Activated CD4-positive, alpha-beta T cell treated with anti-CD3 and anti-CD28 coated beads, Interleukin-2, amount 10 ng/mL, durations not matched to agents 24 days and 14 days (primary cell): ENCODE data around the gene ZNF182. TPM values are rescaled to one million over a fixed set of nuclear protein-coding genes. Genes with fewer than 3 reads are reported as not detected.
"Not testable (repeated sequence)": the region's sequence is repeated elsewhere in the genome, so short reads cannot be mapped to it uniquely, and the experiment has no call there.

Experiments
- DNase-seq: peaks from one replicate; pipeline ENCODE4 v3.0.0; 2022
- H3K27ac Mint-ChIP-seq: one replicate; pipeline ENCODE4 v1.8.0; 2022; ENCODE audit warnings: mild to moderate bottlenecking, mixed read lengths
- H3K27me3 Mint-ChIP-seq: one replicate; pipeline ENCODE4 v1.8.0; 2022; ENCODE audit warnings: mixed read lengths
- H3K36me3 Mint-ChIP-seq: one replicate; pipeline ENCODE4 v1.8.0; 2022; ENCODE audit warnings: low read depth, mild to moderate bottlenecking, mixed read lengths
- H3K4me1 Mint-ChIP-seq: one replicate; pipeline ENCODE4 v1.8.0; 2021; ENCODE audit warnings: mixed read lengths
- H3K4me3 Mint-ChIP-seq: one replicate; pipeline ENCODE4 v1.8.0; 2022; ENCODE audit warnings: mild to moderate bottlenecking, moderate library complexity, mixed read lengths
- H3K9me3 Mint-ChIP-seq: one replicate; pipeline ENCODE4 v1.8.0; 2021; ENCODE audit warnings: mixed read lengths
- intact Hi-C: fragments of 100-400 bp; cut with micrococcal nuclease; formaldehyde crosslinking; loops from one replicate; pipeline ENCODE4 v1.15.1; 2023
- total RNA-seq: library from RNA; stranded (reverse); gene quantifications from 2 replicates; pipeline ENCODE4 v1.2.3, GENCODE V29; 2022

ZNF182 gene
- total RNA-seq, 1 donor from 2014 or later, result 5.7 TPM

DNA sequence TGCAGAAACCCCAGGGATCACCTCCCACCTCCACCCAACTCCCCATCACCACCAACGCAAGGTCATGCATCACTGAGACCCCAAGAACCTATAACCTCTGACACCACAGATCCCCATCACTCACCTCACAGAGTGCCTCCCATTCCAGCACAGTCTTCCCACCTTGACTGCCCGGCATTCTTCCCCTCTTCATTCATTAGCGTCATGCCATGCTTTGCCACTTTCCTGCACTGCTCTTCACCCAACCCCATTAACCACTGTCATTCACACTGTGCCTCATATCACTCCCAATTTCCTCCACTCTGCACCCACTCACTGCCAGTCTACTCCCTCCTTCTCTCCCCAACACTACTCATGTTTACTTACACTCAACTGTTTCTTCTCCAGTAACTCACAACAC, 30.6 kb downstream of the ZNF182 start:
- Mint-ChIP-seq H3K4me3 (no peak overlapping the region), H3K27ac (no peak overlapping the region), H3K27me3 (no peaks in the 10 kb centered on the region), H3K4me1 (no peaks in the 10 kb centered on the region), H3K9me3 (peaks cover 22% of the 10 kb centered on the region), H3K36me3 (peaks cover 48% of the 10 kb centered on the region)
- intact Hi-C loops, result no loop called here
- DNase-seq, result no peak

DNA sequence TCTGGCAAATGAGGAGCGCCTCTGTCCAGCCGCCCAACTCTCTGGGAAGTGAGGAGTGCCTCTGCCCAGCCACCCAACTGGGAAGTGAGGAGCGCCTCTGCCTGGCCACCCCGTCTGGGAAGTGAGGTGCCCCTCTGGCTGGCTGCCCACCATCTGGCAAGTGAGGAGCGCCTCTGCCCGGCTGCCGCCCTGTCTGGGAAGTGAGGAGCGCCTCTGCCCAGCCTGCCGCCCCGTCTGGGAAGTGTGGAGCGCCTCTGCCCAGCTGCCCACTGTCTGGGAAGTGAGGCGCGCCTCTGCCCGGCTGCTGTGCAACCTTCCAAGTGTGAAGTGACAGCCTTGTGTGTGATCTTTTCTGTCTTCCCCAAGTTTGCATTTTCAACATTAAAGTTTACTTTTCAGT, 38.3 kb downstream of the ZNF182 start:
- H3K27me3 Mint-ChIP-seq, H3K4me3 Mint-ChIP-seq, H3K36me3 Mint-ChIP-seq, H3K4me1 Mint-ChIP-seq, DNase-seq, intact Hi-C loops, H3K27ac Mint-ChIP-seq: not testable (repeated sequence)
- peaks cover 24% of the 10 kb centered on the region for H3K9me3 Mint-ChIP-seq

DNA sequence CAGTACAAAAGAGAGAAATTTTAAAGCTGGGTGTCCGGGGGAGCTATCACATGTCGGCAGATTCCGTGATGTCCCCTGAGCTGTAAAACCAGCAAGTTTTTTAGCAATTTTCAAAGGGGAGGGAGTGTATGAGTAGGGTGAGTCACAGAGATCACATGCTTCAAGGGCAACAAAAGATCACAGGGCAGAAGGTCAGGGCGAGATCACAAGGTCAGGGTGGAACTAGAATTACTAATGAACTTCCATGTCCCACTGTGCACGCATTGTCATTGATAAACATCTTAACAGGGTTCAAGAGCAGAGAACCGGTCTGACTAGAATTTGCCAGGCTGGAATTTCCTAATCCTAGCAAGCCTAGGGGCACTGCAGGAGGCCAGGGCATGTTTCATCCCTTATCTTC, 42.0 kb downstream of the ZNF182 start:
- H3K4me3 Mint-ChIP-seq, H3K27ac Mint-ChIP-seq, DNase-seq, intact Hi-C loops, H3K36me3 Mint-ChIP-seq, H3K4me1 Mint-ChIP-seq, H3K9me3 Mint-ChIP-seq, H3K27me3 Mint-ChIP-seq: not testable (repeated sequence)

DNA sequence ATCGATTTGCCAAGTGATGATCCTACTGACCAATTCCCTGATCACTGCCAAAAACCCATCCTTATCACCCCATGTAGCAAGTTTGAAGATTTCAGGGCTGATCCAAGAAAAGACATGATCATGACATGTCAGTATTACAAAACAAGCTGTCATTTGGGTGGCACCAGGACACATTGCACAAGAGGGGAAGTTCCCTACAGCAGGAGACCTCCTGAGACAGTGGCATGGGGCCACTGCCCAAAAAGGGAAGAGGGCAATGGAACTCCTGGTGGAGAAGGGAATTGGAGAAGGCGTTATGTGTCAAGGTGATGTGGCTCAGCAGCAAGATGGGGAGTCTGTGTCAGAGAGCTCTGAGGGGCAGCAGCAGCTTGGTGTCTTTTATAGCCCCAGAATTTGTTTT, 43.4 kb downstream of the ZNF182 start:
- Mint-ChIP-seq H3K27me3 (no peaks in the 10 kb centered on the region), H3K4me1 (no peaks in the 10 kb centered on the region), H3K36me3 (no peaks in the 10 kb centered on the region), H3K4me3 (no peak overlapping the region), H3K9me3 (peaks cover 9% of the 10 kb centered on the region), H3K27ac (no peak overlapping the region)
- DNase-seq, result no peak
- intact Hi-C loops, result no loop called here

- H3K27me3 Mint-ChIP-seq, result no peaks in the 10 kb centered on the region
- no peaks in the 10 kb centered on the region for H3K9me3 Mint-ChIP-seq
- no peak overlapping the region for H3K27ac Mint-ChIP-seq
- DNase-seq, result peak; percentile 66
- no peak overlapping the region for H3K4me3 Mint-ChIP-seq
- intact Hi-C loops, result no loop called here
- no peaks in the 10 kb centered on the region for H3K4me1 Mint-ChIP-seq
- no peaks in the 10 kb centered on the region for H3K36me3 Mint-ChIP-seq
Observed at GRCh38 chrX:47958761-47959342, 44.9 kb downstream of the ZNF182 start.

- H3K4me3 Mint-ChIP-seq, H3K27ac Mint-ChIP-seq, H3K36me3 Mint-ChIP-seq, intact Hi-C loops, H3K27me3 Mint-ChIP-seq, H3K4me1 Mint-ChIP-seq, DNase-seq, H3K9me3 Mint-ChIP-seq: not testable (repeated sequence)
Observed at GRCh38 chrX:47958206-47958605, 45.6 kb downstream of the ZNF182 start.

- no peak overlapping the region for H3K27ac Mint-ChIP-seq
- peaks cover 4% of the 10 kb centered on the region for H3K9me3 Mint-ChIP-seq
- no peaks in the 10 kb centered on the region for H3K4me1 Mint-ChIP-seq
- H3K36me3 Mint-ChIP-seq, result no peaks in the 10 kb centered on the region
- no peak overlapping the region for H3K4me3 Mint-ChIP-seq
- no peak for DNase-seq
- intact Hi-C loops, result no loop called here
- H3K27me3 Mint-ChIP-seq, result no peaks in the 10 kb centered on the region
Observed at GRCh38 chrX:47956016-47956415, 47.8 kb downstream of the ZNF182 start.

DNA sequence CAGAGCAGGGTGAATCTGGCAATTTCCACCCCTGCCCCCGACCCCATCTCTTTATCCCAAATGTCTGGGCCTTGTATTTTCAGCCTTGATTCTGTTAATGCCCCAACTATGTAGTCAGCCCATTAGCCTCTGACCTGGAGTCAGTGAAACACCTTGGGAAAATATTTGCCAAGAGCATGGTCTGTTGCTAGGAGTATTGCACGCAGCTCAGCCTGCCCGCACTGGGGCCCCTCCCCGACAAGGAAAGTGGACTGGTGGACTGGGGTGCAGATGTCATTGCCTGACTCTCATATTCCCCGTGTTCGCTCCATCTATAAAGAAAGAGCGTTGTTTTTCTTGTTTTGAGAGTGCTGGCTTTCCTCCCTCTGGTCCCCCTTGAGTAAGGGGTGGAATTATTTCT, 48.5 kb downstream of the ZNF182 start:
- H3K9me3 Mint-ChIP-seq, H3K27ac Mint-ChIP-seq, H3K27me3 Mint-ChIP-seq, H3K36me3 Mint-ChIP-seq, DNase-seq, H3K4me3 Mint-ChIP-seq, intact Hi-C loops, H3K4me1 Mint-ChIP-seq: not testable (repeated sequence)

- Mint-ChIP-seq H3K4me1 (peaks cover 3% of the 10 kb centered on the region), H3K4me3 (no peak overlapping the region), H3K36me3 (no peaks in the 10 kb centered on the region), H3K9me3 (peaks cover 3% of the 10 kb centered on the region), H3K27me3 (no peaks in the 10 kb centered on the region), H3K27ac (no peak overlapping the region)
- intact Hi-C loops, result no loop called here
- no peak for DNase-seq
Observed at GRCh38 chrX:47941423-47941822, 62.4 kb downstream of the ZNF182 start.

- no peaks in the 10 kb centered on the region for H3K36me3 Mint-ChIP-seq
Observed at GRCh38 chrX:47940448-47940847, 63.3 kb downstream of the ZNF182 start.

GRCh38 chrX:47936940-47937317, 66.9 kb downstream of the ZNF182 start:
- H3K27ac Mint-ChIP-seq, result no peak overlapping the region
- H3K36me3 Mint-ChIP-seq, result no peaks in the 10 kb centered on the region
- no peak for DNase-seq
- peak overlapping the region; percentile 77 for H3K4me3 Mint-ChIP-seq
- H3K4me1 Mint-ChIP-seq, result peaks cover 6% of the 10 kb centered on the region
- no peaks in the 10 kb centered on the region for H3K9me3 Mint-ChIP-seq
- H3K27me3 Mint-ChIP-seq, result no peaks in the 10 kb centered on the region
- intact Hi-C loops, result no loop called here

More at GRCh38 chrX:47940448-47940847, 63.3 kb downstream of the ZNF182 start:
- Mint-ChIP-seq H3K4me1 (peaks cover 6% of the 10 kb centered on the region), H3K27me3 (no peaks in the 10 kb centered on the region), H3K4me3 (no peak overlapping the region), H3K9me3 (peaks cover 3% of the 10 kb centered on the region), H3K27ac (no peak overlapping the region)
- DNase-seq, result no peak
- intact Hi-C loops, result no loop called here

- Mint-ChIP-seq H3K27ac (no peak overlapping the region), H3K4me3 (peak overlapping the region; percentile 77), H3K4me1 (peaks cover 6% of the 10 kb centered on the region), H3K36me3 (no peaks in the 10 kb centered on the region), H3K9me3 (no peaks in the 10 kb centered on the region), H3K27me3 (no peaks in the 10 kb centered on the region)
- peak; percentile 54 for DNase-seq
- intact Hi-C loops, result no loop called here
Observed at GRCh38 chrX:47936224-47936939, 67.4 kb downstream of the ZNF182 start.

DNA sequence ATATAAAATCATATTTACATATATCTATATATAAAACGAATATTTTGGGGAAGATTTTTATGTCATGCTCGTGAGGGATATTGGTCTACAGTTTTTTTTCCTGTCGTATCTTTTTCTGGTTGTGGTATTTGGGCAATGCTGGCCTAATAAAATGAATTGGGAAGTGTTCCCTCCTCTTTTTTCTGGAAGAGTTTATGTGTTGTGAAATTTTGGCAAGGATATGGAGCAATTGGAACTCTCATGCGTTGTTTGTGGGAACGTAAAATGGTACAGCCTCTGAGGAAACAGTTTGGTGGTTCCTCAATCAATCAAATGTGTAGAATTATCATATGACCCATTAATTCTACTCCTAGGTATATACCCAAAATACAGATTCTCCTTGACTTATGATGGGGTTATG, 69.8 kb downstream of the ZNF182 start:
- DNase-seq, result no peak
- no peaks in the 10 kb centered on the region for H3K27me3 Mint-ChIP-seq
- no peak overlapping the region for H3K27ac Mint-ChIP-seq
- no peaks in the 10 kb centered on the region for H3K36me3 Mint-ChIP-seq
- peaks cover 6% of the 10 kb centered on the region for H3K4me1 Mint-ChIP-seq
- no peak overlapping the region for H3K4me3 Mint-ChIP-seq
- intact Hi-C loops, result no loop called here
- no peaks in the 10 kb centered on the region for H3K9me3 Mint-ChIP-seq

DNA sequence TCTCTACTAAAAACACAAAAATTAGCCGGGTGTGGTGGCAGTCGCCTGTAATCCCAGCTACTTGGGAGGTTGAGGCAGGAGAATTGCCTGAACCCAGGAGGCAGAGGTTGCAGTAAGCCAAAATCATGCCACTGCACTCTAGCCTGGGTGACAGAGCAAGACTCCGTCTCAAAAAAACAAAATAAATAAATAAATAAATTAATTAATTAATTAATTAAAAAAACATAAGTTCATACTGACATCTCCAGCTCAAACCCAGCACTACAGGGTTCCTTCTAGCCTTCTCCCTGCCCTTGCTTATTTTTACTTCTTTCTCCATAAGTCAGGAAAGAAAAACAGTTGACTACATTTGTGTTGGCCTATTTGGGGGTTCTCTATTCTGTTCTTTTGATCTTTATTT, 71.8 kb downstream of the ZNF182 start:
- H3K27ac Mint-ChIP-seq, H3K36me3 Mint-ChIP-seq, H3K4me1 Mint-ChIP-seq, intact Hi-C loops, H3K27me3 Mint-ChIP-seq, H3K9me3 Mint-ChIP-seq, H3K4me3 Mint-ChIP-seq, DNase-seq: not testable (repeated sequence)

DNA sequence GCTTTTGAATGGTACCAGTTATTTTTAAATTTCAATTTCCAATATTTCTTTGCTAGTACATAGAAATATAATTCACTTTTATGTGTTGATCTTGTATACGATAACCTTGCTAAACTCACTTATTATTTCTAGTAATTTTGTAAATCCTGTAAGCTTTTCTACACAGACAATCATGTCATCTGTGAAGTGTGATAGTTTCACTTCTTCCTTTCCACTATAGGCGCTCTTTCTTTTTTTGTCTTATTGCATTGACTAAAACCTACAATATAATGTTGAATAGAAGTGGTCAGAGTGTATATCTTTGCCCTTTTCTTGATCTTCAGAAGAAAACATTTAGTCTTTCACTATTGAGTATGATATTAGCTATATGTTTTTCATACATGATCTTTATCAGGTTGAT, 76.6 kb downstream of the ZNF182 start:
- no peaks in the 10 kb centered on the region for H3K4me1 Mint-ChIP-seq
- H3K9me3 Mint-ChIP-seq, result no peaks in the 10 kb centered on the region
- DNase-seq, result no peak
- intact Hi-C loops, result no loop called here
- no peaks in the 10 kb centered on the region for H3K36me3 Mint-ChIP-seq
- no peak overlapping the region for H3K4me3 Mint-ChIP-seq
- no peaks in the 10 kb centered on the region for H3K27me3 Mint-ChIP-seq
- no peak overlapping the region for H3K27ac Mint-ChIP-seq
